Stimulated activated CD4-positive, alpha-beta T cell treated with anti-CD3 and anti-CD28 coated beads, Interleukin-1b, Interleukin-23, amount 100 ng/mL, for 4 hours (primary cell): Measurements from ENCODE around the gene PCARE.

Experiments used
- DNase-seq, 2 donors: peaks; one replicate each; pipeline ENCODE4 v3.0.0-alpha.2; 2020; ENCODE audit warnings: low read depth in 2 of 2

Gene PCARE

DNA sequence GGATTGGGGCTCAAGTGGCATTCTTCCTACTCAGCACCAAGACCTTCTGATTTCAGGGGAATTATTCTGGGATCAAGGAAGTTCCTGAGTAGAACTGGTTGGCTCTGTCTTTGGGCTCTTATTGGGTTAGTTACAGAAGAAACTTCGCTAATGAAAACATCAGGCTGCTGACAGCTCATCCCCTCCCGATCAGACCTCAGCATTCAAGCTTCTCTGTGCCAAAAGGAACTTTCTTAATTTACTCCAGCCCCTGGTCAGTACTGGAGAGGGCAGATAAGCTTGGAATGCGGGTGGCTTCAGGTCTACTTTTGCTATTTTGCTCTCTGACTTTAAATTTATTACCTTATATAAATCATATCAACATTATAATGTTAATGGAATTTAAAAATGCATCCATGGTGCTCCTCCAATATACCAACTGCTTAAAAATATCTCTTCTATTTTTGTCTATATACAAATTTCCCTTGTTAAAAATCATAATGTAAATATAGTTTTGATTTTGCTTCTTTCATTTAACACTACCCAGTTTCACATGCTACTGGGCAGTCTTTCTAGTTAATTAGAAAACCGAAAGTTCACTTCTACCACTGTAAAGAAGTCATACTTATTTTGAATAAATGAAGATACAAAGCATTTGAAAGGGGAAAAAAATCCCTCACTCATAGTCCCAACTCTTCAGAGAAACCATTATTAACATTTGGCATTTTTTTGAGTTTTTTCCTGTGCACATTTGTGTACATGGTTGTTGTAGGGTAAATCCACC, 34.4 kb downstream of the PCARE start:
- no peak for DNase-seq

GRCh38 chr2:29035016-29035745, 39.1 kb downstream of the PCARE start:
- DNase-seq: no peak

GRCh38 chr2:29033656-29034055, 40.7 kb downstream of the PCARE start:
- no peak for DNase-seq

DNA sequence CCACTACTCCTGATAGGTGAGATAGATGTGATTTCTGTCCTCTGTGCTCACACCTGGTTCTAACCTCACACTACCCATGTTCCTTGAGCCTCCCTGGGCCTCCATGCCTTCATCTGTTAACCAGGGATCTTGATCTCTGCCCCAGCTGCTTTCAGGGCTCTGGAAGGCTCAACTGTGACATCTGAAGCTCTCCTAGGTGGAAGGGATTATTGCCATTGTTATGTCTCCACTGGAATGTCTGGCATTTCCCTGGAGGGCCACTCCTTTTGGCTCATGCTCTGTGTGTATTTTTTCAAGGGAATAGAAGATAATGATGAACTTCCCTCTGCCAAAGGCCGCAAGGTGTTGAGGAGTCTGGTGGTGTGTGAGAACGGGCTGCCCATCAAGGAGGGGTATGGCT, 41.2 kb downstream of the PCARE start:
- no peak for DNase-seq

GRCh38 chr2:29032189-29032588, 42.1 kb downstream of the PCARE start:
- DNase-seq: no peak

- no peak for DNase-seq
Observed at GRCh38 chr2:29031046-29031445, 43.3 kb downstream of the PCARE start.

DNA sequence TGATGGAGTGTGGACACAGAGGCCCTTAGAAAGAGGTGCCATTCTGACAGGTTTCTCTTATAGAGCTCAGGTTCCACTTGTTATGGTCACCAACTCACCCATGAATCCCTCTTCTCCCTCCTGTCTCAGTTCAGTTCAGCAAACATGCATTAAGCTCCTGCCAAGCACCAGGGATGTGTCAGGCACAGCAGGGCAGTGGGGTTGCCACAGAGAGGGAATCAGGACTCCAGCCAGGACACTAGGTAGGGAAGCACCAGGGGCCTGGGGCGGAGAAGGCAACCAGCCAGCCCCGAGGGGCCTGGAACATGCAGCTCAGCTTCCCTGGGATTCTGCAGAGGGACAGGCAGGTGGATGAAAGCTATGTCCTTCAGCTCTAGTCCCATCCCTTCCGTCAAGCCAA, 48.6 kb downstream of the PCARE start:
- no peak for DNase-seq

DNA sequence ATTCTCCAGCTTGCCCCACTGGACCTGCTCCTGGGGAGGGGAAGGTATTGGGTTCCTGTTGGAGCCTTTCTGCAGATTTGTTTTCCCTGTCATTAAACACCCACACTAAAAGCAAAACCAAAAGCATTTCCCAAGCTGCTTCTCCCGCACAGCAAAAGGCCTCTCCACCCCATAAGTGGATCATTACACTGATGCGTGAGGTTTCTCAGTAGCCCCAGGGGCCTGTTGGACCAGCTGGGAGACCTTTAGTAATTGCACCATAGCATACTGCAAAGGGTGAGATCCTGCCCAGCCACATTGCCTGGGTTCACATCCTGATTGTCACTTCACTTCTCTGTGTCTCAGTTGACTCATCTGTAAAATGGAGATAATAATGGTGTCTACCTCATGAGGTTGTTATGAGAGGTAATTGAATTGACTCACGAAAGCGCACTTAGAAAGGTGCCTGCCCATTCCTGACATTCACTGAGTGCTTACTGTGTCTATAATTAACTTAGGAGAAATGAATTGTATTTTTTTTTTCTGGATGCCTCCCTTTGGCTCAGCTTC, 49.4 kb downstream of the PCARE start:
- DNase-seq: no peak

DNA sequence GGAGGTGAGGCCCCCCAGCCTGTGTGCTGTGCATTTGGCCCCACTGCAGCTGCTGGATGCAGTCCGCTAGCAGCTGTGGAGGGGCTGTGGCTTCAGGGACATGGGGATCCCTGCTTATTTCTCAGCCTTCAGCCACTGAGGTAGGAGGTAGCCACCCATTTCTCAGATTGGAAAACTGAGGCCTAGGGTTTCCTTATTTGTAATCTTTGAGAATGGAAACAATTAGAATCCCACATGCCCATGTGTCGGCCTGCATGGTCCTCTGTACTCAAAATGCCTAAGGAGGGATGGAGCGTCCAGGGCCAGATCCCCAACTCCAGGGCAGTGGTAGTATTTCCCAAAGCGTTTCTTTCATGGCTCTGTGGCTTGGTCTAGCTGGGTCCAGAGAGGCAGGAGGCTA, 51.1 kb downstream of the PCARE start:
- DNase-seq: no peak

DNA sequence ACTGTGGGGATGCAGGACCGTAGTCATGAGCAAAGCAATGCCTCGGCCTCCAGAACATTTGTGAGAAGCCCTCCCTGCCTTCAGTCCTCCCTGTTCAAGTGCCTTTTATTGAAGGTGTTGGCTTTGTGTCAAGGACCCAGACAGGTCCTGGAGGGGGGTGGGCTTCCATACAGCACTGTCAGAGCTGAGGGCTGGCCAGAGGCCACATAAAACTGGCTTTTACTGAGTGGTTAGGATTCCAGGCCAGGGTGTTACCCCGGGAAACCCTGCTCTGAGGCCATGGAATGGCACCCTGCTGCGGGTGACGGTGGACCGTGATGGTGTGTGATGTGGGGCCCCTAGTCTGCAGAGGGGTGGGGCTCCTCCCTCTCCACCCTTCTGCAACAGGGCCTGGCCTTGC, 51.6 kb downstream of the PCARE start:
- no peak for DNase-seq

DNA sequence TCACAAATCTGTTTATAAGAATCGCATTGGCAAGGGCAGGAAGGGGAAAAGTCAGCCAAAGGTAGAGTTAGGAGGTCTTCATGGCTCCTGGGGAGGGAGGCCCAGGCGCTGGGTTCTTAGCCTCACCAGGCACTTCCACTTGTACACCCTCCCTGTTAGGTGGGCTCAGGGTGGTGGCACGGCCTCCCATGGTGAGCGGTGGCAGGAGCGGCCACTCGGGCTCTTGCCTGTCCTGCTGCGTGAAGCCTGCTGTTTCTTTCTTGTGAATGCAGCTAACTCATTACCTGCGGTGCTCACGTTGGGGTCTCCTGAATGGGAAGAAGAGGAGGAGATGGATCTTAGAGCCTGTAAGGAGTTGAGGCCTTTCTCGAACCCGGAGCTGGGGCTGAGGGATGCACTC, 52.4 kb downstream of the PCARE start:
- DNase-seq: no peak

DNA sequence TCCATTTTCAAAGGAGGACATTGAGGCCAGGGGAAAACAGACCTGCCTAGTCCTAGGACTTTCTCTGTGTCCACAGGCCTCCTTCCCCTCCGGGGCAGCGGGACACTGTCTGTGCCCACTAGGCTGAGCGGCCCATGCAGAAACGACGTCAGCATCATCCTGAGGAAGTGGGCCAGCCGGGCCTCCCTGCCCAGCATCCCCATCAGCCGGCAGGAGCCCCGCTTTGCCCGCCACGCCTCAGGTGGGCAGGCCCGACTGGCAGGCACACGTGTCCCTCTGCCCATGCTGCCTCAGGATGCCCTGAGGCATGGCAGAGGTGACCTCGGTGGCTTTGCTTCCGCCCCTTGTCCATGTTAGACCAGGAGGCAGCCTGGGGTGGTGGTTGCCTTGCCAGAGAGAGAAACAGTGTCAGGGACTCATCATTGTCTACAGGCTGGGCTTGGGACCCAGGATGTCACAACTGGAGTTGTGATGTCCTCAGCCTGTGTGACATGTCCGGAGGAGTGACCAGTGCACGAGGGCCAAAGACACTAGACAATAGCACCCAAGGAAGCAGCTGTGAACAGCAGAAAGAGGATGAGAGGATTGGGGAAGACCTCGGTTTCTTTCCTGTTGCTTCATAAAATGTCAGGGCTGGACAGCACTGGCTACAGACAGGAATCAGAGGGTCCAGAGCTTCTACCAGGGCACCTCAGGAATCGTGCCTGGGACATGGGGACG, 56.4 kb downstream of the PCARE start:
- no peak for DNase-seq

- no peak for DNase-seq
Observed at GRCh38 chr2:29016504-29016903, 57.8 kb downstream of the PCARE start.

DNA sequence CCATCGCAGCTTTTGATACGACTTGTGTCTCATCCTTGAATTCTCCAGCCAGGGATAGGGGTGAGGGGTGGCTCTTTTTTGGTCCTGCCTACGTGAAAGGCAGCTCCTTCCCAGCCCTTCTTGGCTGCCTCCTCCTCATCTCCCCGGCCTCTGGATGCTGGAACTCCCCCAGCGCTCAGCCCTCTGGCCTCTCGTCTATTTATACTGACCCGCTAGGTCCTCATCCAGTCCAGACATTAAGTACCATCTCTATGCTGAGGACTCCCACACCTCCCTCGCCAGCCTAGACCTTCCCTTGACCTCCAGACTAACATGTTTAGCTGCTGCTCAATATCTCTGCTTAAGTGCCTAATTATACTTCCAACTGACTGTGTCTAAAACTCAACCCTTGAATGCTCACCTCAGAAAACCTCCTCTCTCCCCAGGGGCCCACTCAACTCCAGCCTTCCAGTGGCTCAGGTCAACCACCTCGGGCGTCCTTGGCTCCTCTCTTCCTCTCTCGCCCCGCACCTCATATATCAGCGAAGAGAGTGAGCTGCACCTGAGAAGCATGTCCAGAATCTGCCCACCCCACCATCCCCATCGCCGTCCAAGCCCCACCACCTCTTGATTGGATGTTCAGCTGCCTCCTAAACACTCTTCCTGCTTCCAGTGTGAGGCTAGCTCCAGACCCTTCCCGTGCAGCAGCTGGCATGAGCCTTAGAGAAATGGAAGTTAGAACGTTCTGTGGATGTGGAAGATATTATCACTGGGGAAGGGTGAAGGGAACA, 58.4 kb downstream of the PCARE start:
- no peak for DNase-seq

- peak; percentile 43 to 54 for DNase-seq
Observed at GRCh38 chr2:29014811-29015421, 59.4 kb downstream of the PCARE start.

DNA sequence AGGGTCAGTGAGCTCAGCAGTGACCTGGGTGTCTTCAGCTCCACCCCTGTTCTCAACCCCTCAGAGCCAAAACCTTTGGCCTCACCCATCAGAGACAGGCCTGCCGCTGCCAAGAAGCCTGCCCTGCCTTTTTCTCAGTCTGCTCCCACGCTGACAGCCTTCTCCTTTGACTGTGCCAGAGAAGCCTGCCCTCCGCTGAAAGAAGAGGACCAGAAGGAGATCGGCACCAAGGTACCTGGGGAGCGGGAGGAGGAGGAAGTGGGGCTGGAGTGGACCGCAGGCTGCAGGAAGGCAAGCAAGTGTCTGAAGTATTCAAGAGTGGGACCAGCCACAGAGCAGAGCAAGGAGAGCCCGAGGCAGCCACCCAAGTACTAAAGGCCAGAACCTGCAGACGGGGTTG, 60.0 kb downstream of the PCARE start:
- DNase-seq: no peak

DNA sequence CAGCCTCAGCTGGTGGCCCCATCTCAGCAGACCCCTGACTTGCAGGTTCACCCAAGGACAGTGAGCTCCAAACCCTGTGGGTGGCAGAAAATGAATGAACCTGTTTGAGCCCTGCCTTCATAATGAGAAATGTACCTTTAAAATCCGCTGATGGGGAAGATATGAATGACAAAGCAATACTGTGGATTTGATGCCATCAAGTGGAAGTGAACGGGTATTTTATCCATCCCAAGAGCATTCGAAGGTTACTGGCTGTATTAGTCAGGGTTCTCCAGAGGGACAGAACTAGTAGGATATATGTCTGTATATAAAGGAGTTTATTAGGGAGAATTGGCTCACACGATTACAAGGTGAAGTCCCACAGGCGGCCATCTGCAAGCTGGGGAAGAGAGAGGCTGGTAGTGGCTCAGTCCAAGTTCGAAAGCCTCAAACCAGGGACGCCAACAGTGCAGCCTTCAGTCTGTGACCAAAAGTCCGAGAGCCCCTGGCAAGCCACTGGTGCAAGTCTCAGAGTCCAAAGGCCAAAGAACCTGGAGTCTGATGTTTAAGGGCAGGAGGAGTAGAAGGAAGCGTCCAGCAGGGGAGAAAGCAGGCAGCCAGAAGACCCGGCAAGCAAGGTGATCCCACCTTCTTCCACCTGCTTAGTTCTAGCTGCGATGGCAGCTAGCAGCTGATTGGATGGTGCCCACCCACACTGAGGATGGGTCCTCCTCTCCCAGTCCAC, 61.1 kb downstream of the PCARE start:
- no peak for DNase-seq

DNA sequence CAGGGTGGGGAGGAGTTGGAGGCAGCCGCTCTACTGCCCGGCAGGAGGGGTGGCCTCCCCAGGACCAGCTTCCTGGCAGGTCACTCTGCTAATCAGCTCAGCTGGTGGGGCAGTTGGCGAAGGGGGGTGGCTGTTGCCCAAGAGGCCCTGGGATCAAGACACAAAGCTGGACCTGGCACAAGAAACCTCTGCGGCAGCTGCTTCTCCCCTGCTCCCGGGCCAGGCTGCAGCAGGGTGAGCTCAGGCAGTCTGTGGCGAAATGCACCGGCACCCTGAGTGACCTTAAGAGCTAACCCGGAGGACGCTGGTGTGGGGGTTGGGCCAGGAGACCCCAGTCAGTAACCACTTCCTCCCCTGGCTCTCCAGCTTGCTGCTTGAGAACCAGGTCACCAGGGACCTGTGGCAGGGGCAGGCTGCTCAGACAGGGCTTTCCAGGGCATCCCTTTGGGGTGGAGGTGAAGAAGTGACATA, 62.1 kb downstream of the PCARE start:
- no peak for DNase-seq
